Activated CD8-positive, alpha-beta memory T cell treated with anti-CD3 and anti-CD28 coated beads for 1 hour (primary cell): ENCODE measurements around the gene FUT4.
"Not testable (repeated sequence)": the region's sequence is repeated elsewhere in the genome, so short reads cannot be mapped to it uniquely, and the experiment has no call there.

Experiments used
- DNase-seq, 2 donors: peaks; one replicate each; pipeline ENCODE4 v3.0.0-alpha.2; 2020; ENCODE audit warnings: low read depth in 1 of 2; ENCODE audit errors: extremely low read depth in 1 of 2

The FUT4 gene

DNA sequence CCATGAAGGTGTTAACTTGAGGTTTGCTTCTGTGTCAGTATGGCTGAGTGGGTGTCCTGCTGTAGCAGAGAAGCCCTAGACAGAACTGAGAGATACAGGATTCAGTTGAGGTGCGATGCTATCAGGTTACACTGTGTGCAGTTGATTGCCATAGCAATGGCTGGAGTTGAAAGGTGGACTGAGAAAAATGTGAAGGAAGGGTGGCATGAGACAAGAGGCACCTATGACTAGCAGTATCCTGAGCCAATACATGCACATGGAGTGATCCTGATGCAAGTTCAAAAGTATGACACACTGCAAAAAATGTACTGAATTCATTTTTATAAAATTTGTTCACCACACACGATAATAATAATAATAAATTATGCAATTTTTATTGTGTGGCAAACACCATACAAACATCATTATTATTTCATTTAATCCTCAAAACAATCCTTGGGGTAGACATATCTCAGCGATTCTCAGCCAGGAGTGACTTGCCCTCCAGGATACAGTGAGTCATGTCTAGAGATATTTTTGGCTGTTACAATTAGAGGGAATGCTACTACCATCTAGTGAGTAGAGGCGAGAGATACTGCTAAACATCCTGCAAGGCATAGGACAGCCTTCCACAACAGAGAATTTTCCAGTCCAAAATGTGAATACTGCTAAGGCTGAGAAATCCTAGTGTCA lies 19.6 kb downstream of the FUT4 start:
- DNase-seq: no peak

DNA sequence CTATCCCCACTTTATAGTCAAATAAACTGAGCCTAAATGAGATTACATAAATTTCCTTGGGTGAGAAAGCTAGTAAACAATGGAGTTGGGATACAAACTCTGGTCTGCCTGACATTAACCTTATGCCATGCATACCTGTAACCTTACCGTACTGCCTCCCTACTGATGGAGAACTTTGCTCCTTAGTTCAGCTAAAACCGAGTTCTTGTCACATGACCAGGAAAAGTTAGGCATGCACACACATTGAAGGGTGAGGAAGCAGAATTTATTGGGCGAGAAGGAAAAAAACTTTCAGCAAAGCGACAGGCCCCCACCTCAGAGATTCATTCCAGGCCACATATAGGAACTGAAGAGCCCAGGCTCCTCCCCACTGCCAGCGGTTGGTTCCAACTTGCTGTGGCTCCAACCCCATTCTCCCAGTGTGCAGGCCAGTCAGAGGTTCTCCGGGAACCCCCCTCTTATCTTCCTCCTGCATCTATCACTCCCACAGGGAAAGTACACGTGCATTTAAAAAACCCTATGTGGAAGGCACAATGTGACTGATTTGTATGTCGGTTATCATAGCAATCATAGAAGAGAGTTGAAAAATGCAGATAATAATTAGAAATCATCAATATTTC lies 20.2 kb downstream of the FUT4 start:
- DNase-seq: no peak

DNA sequence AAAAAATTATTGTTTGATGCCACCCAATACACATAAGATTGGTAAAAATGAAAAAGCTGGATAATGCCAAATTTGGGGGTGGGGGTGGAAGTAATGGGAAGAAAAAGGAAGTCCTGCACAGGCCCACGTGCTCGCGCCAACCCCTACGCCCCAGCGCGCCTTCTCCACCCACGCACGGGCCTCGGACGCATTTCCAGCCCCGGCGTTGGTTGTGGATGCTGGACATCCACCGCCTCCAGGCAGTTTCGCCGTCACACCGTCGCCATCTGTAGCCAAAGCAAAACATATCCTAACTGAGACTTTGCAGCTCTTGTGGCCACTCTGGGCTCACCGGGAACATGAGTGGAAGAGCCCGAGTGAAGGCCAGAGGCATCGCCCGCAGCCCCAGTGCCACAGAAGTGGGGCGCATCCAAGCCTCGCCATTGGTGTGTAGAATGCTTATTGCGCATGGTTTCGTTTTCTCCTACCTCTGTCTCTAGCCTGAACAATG lies 23.5 kb downstream of the FUT4 start, which contains the start of gene PIWIL4:
Gene PIWIL4 (plus strand): TSS at position 188 of the 490 bp plus-strand sequence. CDS start 151 bp downstream, at position 339.
- no peak for DNase-seq

DNA sequence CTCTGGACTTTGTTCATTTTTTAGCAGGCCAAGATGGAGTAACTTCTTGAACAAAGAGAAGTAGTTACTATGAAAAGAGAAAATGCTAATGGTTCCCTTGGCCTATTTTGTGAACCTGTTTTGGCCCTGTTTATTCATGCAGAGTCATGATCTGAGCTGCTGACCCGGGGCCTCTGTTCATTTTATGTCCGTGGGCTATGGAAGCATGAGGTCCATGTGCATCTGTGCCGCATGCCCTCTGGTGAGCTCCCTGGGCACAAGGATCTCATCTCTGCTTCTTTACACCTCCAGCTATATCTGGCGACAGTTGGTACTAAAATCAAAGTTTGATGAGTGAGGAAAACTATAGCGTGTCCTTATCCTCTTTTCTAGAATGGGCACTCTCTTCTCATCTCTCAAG lies 24.5 kb downstream of the FUT4 start:
- DNase-seq: no peak

DNA sequence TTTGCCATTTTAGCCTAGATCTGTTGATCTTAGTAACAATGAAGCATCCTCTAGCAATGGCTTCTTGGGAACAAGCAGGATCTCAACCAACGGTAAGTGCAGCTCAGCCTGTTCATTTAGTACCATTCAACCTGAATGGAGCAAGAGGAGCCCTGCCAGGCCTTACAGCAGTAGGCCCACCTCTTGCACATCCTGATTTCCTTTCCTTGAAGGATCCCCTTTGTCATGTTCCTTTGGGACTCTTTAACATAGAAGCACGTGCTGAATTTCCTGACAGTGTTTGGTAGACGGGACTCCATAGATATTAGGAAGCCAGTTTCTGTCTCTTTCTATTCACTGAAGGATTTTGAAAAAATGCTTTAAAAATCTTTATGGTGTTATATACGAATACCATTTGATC lies 25.0 kb downstream of the FUT4 start:
- DNase-seq: no peak

DNA sequence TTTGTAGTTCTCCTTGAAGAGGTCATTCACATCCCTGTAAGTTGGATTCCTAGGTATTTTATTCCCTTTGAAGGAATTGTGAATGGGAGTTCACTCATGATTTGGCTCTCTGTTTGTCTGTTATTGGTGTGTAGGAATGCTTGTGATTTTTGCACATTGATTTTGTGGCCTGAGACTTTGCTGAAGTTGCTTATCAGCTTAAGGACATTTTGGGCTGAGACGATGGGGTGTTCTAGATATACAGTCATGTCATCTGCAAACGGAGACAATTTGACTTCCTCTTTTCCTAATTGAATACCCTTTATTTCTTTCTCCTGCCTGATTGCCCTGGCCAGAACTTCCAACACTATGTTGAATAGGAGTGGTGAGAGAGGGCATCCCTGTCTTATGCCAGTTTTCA lies 29.3 kb downstream of the FUT4 start:
- DNase-seq: not testable (repeated sequence)

DNA sequence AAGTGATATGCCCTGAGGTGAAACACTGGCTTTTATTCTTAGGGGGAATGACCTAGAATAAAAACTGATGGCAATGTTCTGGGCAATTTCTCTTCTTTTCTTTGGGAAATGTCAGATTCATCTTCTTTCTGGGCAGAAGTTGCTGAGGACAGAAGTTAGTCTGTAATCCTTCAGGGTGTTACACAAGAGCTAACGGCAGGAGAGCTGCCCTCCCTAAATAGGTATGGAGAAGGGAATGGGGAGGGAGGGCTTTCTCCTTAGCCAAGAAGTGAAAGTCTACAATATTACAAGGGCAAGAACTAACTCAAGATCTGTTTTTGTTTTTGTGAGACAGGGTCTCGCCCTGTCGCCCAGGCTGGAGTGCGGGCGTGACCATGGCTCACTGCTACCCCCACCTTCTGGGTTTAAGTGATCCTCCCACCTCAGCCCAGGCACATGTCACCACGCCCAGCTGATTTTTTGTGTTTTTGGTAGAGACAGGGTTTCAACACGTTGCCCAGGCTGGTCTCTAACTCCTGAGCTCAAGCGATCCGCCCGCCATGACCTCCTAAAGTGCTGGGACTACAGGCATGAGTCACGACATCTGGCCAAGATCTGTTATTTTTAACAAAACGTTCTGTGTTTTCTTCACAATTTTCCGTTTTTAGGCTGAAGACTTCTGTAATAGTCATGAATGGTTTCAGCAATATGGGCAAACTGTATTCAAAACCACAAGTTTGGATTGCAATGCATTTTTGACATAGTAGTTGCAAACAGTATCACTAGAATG lies 30.7 kb downstream of the FUT4 start:
- no peak for DNase-seq

DNA sequence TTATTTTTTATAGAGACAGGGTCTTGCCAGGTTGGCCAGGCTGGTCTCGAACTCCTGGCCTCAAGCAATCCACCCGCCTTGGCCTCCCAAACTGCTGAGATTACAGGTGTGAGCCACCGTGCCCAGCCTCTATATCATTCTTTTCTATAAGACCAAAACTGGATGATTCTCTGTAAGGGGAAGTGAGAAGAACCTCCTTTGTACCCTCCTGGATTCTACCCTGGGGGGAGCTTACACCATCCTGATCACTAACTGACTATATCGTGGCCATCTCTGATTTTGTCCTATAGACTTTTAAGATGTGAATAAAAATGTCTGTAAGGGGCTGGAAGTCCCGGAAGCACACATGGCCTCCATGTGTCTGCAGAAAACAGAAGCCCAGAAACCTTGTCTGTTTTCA lies 32.6 kb downstream of the FUT4 start:
- no peak for DNase-seq

DNA sequence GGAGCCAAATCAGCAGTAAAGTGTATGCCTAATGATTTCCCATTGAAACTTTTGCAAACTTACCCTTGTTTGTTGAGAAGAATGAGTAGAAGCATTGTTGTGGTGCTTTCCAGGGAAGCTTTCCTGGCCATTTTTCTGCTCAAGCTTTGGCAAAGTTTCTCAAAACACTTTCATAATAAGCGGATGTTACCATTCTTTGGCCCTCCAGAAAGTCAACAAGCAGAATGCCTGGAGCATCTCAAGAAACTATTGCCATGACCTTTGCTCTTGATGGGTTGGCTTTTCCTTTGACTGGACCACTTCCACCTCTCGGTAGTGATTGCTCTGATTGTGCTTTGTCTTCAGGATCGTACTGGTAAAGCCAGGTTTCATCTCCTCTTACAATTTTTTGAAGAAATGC lies 34.1 kb downstream of the FUT4 start:
- DNase-seq: no peak

DNA sequence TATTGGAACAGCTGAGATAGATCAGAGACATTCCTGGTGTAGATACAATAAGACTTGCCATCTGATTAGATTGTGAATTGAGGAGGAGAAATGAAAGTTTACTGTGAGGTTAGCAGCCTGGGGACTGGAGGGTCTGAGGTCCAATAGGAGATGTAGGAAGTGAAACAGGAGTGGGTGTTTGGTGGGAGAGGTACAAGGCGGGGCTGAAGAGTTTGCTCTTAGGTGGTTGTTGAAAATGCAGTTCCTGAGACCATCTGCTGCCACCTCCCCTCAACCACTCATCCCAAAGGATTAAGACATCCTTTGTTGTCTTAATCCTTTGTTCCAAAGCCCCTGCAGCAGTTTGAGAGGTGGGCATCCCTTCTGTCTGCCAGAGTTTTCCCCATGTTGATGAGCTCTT lies 38.2 kb downstream of the FUT4 start:
- no peak for DNase-seq

DNA sequence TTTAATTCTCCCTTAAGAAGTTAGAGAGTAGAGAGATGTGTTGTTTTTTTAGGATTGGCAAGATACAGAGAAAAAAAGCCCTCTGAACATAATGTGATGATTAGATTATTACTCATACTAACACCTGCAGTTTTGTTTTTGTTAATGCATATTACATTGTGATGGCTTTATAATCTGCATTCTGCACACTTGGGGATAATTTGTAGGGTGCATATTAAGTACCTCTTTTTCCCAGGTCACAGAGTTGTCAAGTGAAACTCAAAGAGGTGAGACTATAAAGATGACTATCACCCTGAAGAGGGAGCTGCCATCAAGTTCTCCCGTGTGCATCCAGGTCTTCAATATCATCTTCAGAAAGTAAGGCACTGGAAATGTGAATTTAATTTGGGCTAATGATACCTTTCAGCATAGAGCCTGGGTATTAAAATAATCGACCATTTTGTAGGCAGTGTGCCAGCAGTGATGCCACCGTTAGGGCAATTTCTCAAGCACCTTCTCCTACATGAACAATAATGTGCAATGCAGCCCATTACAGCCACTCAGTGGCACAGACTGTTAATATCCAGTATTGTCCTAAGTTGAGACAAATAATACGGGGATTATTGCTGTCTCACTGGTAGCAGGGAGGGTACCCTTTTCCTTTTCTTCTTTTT lies 39.6 kb downstream of the FUT4 start:
- no peak for DNase-seq

DNA sequence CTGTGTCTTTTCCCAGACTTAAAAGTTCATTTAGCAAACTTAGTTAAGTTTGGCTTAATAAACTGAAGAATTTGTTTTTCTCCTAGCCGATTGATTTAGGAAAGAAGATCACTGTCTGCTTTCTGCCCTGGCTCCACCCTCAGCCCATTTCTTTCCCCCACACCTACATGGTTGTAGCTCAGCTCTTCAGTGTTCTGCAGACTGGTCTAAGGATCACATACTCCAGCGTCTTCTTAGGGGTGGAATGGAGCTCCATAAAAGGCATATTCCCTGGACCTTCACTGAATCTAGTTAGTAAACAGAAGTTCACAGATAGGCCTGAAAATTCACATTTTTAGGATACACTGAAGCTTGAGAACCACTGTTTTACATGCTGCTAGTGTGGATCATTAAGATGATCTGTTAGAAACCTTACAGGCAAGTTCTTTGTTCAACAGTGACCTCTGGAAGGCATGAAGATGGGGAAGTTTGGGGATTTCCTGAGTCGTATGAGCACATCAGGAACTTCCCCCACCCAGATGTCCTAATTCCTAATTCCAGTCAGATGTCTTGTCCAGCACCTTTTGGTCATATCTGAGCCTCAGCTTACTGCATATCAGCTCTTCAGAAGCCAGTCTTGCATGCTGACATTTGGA lies 40.3 kb downstream of the FUT4 start:
- DNase-seq: no peak

DNA sequence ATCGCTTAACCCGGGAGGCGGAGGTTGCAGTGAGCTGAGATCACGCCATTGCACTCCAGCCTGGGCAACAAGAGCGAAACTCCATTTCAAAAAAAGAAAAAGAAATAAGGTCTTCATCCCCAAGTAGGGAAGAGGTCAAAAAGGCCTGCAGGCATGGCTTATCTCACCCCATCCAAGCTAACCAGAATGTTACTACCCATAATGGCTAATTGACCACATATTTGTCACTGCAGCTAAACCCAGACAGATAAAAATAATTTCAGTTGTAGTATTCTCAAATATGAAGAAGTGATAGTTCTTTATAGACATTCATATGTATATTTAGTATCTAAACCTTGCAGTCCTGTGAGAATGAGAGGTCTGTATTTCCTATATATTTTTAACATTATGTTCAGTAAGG lies 41.3 kb downstream of the FUT4 start:
- no peak for DNase-seq

DNA sequence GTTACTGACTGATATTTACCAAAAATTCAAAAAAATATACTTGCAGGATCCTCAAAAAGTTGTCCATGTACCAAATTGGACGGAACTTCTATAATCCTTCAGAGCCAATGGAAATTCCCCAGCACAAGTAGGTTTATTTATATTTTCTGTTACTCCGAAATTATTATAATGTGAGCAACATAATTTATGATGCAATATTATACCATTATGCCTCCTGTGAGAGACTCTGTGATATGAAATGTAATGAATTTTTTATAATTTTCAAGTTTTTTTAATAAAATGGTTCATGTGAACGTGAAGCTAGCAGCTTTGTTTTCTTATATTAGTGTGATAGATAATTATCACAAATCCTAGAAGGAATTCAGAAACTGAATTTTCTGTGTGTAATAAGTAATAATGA lies 41.7 kb downstream of the FUT4 start:
- DNase-seq: no peak

DNA sequence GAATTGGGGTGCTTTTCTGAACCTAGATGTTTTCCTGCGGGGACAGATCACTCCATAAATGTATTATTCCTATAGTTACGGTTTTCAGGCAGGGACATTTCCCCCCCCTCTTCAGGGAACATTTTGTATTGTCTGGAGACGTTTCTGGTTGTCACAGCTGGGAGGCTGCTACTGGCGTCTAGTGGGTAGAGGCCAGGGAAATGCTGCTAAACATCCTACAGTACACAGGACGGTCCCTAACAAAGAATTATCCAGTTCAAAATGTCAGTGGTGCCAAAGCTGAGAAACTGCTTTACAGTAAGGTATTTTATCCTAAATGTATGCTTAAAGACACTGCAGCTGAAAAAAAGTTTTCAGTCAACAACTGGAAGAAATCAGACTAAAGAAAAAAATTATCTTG lies 42.8 kb downstream of the FUT4 start:
- DNase-seq: no peak

DNA sequence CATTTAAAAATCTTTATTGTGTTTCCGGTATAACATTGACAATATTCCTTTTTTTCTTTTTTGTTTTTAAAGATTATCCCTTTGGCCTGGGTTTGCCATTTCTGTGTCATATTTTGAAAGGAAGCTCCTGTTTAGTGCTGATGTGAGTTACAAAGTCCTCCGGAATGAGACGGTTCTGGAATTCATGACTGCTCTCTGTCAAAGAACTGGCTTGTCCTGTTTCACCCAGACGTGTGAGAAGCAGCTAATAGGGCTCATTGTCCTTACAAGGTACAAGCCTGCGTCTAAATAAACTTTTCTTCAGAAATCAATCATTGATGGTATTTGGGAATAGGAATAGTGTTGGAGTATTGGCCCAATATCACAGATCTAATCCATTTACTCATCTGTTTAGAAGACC lies 43.3 kb downstream of the FUT4 start:
- DNase-seq: no peak

DNA sequence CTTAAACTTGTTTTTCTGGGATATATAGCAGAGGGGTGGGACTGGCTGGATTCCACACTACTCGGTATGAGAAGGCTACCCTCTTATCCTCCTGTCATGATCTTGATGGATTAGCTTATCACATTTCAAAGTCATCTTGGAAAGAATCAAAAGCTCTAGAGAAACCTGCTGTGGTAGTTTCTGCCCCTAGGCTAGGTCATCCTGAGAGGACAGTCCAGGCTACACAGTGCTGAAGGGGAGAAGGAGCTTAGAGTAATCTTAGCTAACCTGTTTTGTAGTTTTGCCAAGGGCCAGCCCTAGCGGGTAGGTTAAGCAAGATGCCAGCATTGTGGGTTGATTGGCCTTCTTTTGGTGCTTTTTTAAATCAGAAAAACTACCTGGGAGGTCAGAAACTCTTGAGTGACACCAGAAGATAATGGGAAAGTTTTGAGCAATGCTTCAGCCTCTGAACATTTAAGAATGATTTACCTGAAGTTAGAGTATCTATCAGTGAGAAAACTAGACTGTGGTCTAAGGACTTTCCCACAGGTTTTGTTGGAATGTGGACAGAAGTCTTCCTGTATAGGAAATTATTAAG lies 44.7 kb downstream of the FUT4 start:
- no peak for DNase-seq

DNA sequence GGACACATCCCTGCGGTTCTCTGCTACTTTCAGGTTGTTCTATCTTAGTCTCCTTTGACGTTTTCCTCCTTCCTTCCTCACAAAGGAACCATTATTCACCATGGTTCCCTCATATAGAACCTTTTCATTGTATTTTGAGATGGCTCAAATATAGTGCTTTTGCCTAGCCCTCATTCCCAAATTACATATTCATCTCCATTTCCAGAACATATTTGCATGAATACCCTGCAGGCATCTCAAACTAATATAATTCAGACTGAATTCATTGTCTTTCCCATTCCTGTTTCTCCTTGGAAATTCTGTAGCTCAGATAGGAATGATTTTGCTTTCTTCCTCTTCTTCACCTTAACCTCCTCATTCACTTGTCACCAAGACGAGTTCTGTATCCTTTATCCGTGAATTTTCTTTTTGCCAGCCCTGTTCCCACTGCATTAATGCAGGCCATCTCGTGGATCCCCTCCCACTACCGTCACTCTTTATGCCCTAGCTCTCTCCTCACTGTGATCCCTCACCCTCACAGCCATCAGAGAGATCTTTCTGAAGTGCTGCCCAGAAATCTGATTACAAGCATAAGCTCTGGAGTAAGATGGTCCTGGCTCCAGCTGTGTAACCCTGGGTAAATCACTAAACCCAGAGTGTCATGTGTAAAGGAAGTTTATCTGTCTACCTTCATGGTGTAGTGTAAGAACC lies 46.8 kb downstream of the FUT4 start:
- DNase-seq: no peak

DNA sequence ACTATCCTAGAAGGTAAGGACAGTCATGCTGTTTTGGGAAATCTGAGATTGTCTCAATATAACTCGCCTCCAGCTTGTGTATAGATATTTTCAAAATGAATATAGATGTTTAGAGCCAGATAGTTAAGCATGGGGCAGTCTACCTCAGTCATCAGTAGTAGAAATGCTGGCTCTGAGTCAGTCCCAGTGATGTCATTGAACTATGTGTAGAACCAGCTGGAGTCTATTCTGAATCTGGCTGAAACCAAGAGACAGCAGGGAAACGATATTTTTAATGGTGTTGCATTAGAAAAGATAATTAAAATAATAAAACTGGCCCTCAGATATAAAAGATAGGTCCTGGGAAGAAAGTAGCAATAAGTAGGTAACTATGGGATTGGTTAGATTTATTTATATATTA lies 49.3 kb downstream of the FUT4 start:
- DNase-seq: no peak

DNA sequence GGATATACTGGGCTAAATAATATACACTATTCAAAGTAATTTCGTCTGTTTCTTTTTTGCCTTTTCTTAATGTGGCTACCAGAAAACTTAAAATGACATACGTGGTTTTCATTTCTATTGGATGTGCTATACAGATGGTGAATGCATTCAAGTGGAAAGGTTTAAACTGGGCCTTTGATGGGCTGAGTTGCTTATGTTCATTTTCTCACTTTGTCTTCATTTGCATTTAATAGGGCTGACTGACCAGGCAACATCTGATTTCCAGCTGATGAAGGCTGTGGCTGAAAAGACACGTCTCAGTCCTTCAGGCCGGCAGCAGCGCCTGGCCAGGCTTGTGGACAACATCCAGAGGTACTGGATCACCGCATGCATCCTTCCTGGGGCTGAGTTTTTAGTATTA lies 51.4 kb downstream of the FUT4 start:
- DNase-seq: no peak
